Mammary epithelial cell (primary cell): ENCODE measurements around the gene TIMM17A.

ENCODE experiments used
- EZH2 ChIP-seq: IDR thresholded peaks from 2 replicates; pipeline ENCODE4 v1.6.1; 2012; ENCODE audit warnings: low read length, inconsistent platforms, borderline replicate concordance
- TF ChIP-seq, protein P1 (sequence below), 2 donors: IDR thresholded peaks in 1 of 2; conservative IDR thresholded peaks in 1 of 2; 2 replicates each; pipeline ENCODE4 v1.5.1; 2011 to 2012; ENCODE audit warnings: inconsistent platforms in 2 of 2, low read length in 2 of 2, mild to moderate bottlenecking in 2 of 2, control low read depth in 1 of 2, low read depth in 1 of 2; ENCODE audit not compliant: insufficient read depth in 1 of 2; ENCODE audit errors: extremely low read depth in 1 of 2

GRCh38 chr1:201985355-201985754 lies 30.1 kb downstream of the TIMM17A start:
- no peak for TF ChIP-seq EZH2
- TF ChIP-seq, protein P1, sequence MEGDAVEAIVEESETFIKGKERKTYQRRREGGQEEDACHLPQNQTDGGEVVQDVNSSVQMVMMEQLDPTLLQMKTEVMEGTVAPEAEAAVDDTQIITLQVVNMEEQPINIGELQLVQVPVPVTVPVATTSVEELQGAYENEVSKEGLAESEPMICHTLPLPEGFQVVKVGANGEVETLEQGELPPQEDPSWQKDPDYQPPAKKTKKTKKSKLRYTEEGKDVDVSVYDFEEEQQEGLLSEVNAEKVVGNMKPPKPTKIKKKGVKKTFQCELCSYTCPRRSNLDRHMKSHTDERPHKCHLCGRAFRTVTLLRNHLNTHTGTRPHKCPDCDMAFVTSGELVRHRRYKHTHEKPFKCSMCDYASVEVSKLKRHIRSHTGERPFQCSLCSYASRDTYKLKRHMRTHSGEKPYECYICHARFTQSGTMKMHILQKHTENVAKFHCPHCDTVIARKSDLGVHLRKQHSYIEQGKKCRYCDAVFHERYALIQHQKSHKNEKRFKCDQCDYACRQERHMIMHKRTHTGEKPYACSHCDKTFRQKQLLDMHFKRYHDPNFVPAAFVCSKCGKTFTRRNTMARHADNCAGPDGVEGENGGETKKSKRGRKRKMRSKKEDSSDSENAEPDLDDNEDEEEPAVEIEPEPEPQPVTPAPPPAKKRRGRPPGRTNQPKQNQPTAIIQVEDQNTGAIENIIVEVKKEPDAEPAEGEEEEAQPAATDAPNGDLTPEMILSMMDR (conservative IDR thresholded peaks at IDR 0.05 in 1 of 2, IDR thresholded peaks at IDR 0.05 in 1 of 2; ENCODE audit: extremely low read depth in 1 of 2, insufficient read depth in 1 of 2, low read depth in 1 of 2, low read length in 2 of 2) = no peak
